ENCODE measurements around the gene PTPRG. TPM values are rescaled to one million over a fixed set of nuclear protein-coding genes. Genes with fewer than 3 reads are reported as not detected.

Gene PTPRG
- polyA plus RNA-seq, 2 donors = 1.1 to 1.6 TPM

- Histone ChIP-seq H3K4me1 (ENCODE audit: control insufficient read depth in 2 of 2, insufficient read depth in 2 of 2, low read length in 1 of 2) (peaks cover 0 to 6% of the 10 kb centered on the region in 2 donors), H3K9me3 (ENCODE audit: control insufficient read depth in 2 of 2, insufficient read depth in 1 of 2, low read depth in 1 of 2, low read length in 1 of 2) (no peaks in the 10 kb centered on the region), H3K4me3 (ENCODE audit: low read depth in 1 of 2, low read length in 2 of 2) (no peak overlapping the region), H3K36me3 (ENCODE audit: control insufficient read depth in 2 of 2, insufficient read depth in 2 of 2, low read length in 1 of 2) (no peaks in the 10 kb centered on the region), H3K27ac (ENCODE audit: low read depth in 2 of 2, low read length in 1 of 2) (no peak overlapping the region), H3K27me3 (ENCODE audit: control insufficient read depth in 1 of 2, insufficient read depth in 2 of 2, low read length in 2 of 2) (no peaks in the 10 kb centered on the region)
- WGBS, 2 donors = 61 to 62% methylated on average over 10 of the region's 10 CpGs
Measured at GRCh38 chr3:61682671-61683548, 121.5 kb downstream of the PTPRG start.

- Histone ChIP-seq H3K4me3 (ENCODE audit: low read depth in 1 of 2, low read length in 2 of 2) (no peak overlapping the region), H3K27me3 (ENCODE audit: control insufficient read depth in 1 of 2, insufficient read depth in 2 of 2, low read length in 2 of 2) (no peaks in the 10 kb centered on the region), H3K4me1 (ENCODE audit: control insufficient read depth in 2 of 2, insufficient read depth in 2 of 2, low read length in 1 of 2) (peaks cover 0 to 7% of the 10 kb centered on the region in 2 donors), H3K9me3 (ENCODE audit: control insufficient read depth in 2 of 2, insufficient read depth in 1 of 2, low read depth in 1 of 2, low read length in 1 of 2) (no peaks in the 10 kb centered on the region), H3K36me3 (ENCODE audit: control insufficient read depth in 2 of 2, insufficient read depth in 2 of 2, low read length in 1 of 2) (no peaks in the 10 kb centered on the region), H3K27ac (ENCODE audit: low read depth in 2 of 2, low read length in 1 of 2) (no peak overlapping the region)
- WGBS, 2 donors = 67 to 81% methylated on average over 11 of the region's 11 CpGs
Measured at GRCh38 chr3:61683549-61684236, 122.3 kb downstream of the PTPRG start.

- H3K4me1 ChIP-seq (ENCODE audit: control insufficient read depth in 2 of 2, insufficient read depth in 2 of 2, low read length in 1 of 2) = peaks cover 0 to 8% of the 10 kb centered on the region in 2 donors
- no peaks in the 10 kb centered on the region for H3K9me3 ChIP-seq (ENCODE audit: control insufficient read depth in 2 of 2, insufficient read depth in 1 of 2, low read depth in 1 of 2, low read length in 1 of 2)
- H3K36me3 ChIP-seq (ENCODE audit: control insufficient read depth in 2 of 2, insufficient read depth in 2 of 2, low read length in 1 of 2) = no peaks in the 10 kb centered on the region
- no peak overlapping the region for H3K27ac ChIP-seq (ENCODE audit: low read depth in 2 of 2, low read length in 1 of 2)
- 39 to 60% methylated on average over 3 of the region's 3 CpGs for WGBS, 2 donors
- no peaks in the 10 kb centered on the region for H3K27me3 ChIP-seq (ENCODE audit: control insufficient read depth in 1 of 2, insufficient read depth in 2 of 2, low read length in 2 of 2)
- H3K4me3 ChIP-seq (ENCODE audit: low read depth in 1 of 2, low read length in 2 of 2) = no peak overlapping the region
Measured at GRCh38 chr3:61684386-61684785, 123.0 kb downstream of the PTPRG start.

- 55 to 70% methylated on average over 9 of the region's 9 CpGs for WGBS, 2 donors
- no peak overlapping the region for H3K27ac ChIP-seq (ENCODE audit: low read depth in 2 of 2, low read length in 1 of 2)
- no peaks in the 10 kb centered on the region for H3K9me3 ChIP-seq (ENCODE audit: control insufficient read depth in 2 of 2, insufficient read depth in 1 of 2, low read depth in 1 of 2, low read length in 1 of 2)
- no peaks in the 10 kb centered on the region for H3K27me3 ChIP-seq (ENCODE audit: control insufficient read depth in 1 of 2, insufficient read depth in 2 of 2, low read length in 2 of 2)
- no peaks in the 10 kb centered on the region for H3K36me3 ChIP-seq (ENCODE audit: control insufficient read depth in 2 of 2, insufficient read depth in 2 of 2, low read length in 1 of 2)
- H3K4me3 ChIP-seq (ENCODE audit: low read depth in 1 of 2, low read length in 2 of 2) = no peak overlapping the region
- peaks cover 0 to 8% of the 10 kb centered on the region in 2 donors for H3K4me1 ChIP-seq (ENCODE audit: control insufficient read depth in 2 of 2, insufficient read depth in 2 of 2, low read length in 1 of 2)
Measured at GRCh38 chr3:61685755-61686154, 124.4 kb downstream of the PTPRG start.

- no peaks in the 10 kb centered on the region for H3K36me3 ChIP-seq (ENCODE audit: control insufficient read depth in 2 of 2, insufficient read depth in 2 of 2, low read length in 1 of 2)
- 43 to 69% methylated on average over 3 of the region's 3 CpGs for WGBS, 2 donors
- H3K27ac ChIP-seq (ENCODE audit: low read depth in 2 of 2, low read length in 1 of 2) = no peak overlapping the region
- H3K27me3 ChIP-seq (ENCODE audit: control insufficient read depth in 1 of 2, insufficient read depth in 2 of 2, low read length in 2 of 2) = no peaks in the 10 kb centered on the region
- peaks cover 0 to 8% of the 10 kb centered on the region in 2 donors for H3K4me1 ChIP-seq (ENCODE audit: control insufficient read depth in 2 of 2, insufficient read depth in 2 of 2, low read length in 1 of 2)
- H3K4me3 ChIP-seq (ENCODE audit: low read depth in 1 of 2, low read length in 2 of 2) = no peak overlapping the region
- no peaks in the 10 kb centered on the region for H3K9me3 ChIP-seq (ENCODE audit: control insufficient read depth in 2 of 2, insufficient read depth in 1 of 2, low read depth in 1 of 2, low read length in 1 of 2)
Measured at GRCh38 chr3:61686228-61686648, 124.9 kb downstream of the PTPRG start.

- no peak overlapping the region for H3K27ac ChIP-seq (ENCODE audit: low read depth in 2 of 2, low read length in 1 of 2)
- H3K9me3 ChIP-seq (ENCODE audit: control insufficient read depth in 2 of 2, insufficient read depth in 1 of 2, low read depth in 1 of 2, low read length in 1 of 2) = no peaks in the 10 kb centered on the region
- no peak overlapping the region for H3K4me3 ChIP-seq (ENCODE audit: low read depth in 1 of 2, low read length in 2 of 2)
- no peaks in the 10 kb centered on the region for H3K27me3 ChIP-seq (ENCODE audit: control insufficient read depth in 1 of 2, insufficient read depth in 2 of 2, low read length in 2 of 2)
- H3K36me3 ChIP-seq (ENCODE audit: control insufficient read depth in 2 of 2, insufficient read depth in 2 of 2, low read length in 1 of 2) = no peaks in the 10 kb centered on the region
- peaks cover 0 to 8% of the 10 kb centered on the region in 2 donors for H3K4me1 ChIP-seq (ENCODE audit: control insufficient read depth in 2 of 2, insufficient read depth in 2 of 2, low read length in 1 of 2)
- 67 to 94% methylated on average over 2 of the region's 2 CpGs for WGBS, 2 donors
Measured at GRCh38 chr3:61687206-61687605, 125.8 kb downstream of the PTPRG start.

- H3K36me3 ChIP-seq (ENCODE audit: control insufficient read depth in 2 of 2, insufficient read depth in 2 of 2, low read length in 1 of 2) = no peaks in the 10 kb centered on the region
- H3K27me3 ChIP-seq (ENCODE audit: control insufficient read depth in 1 of 2, insufficient read depth in 2 of 2, low read length in 2 of 2) = no peaks in the 10 kb centered on the region
- no peaks in the 10 kb centered on the region for H3K9me3 ChIP-seq (ENCODE audit: control insufficient read depth in 2 of 2, insufficient read depth in 1 of 2, low read depth in 1 of 2, low read length in 1 of 2)
- 80 to 81% methylated on average over 5 of the region's 5 CpGs for WGBS, 2 donors
- H3K27ac ChIP-seq (ENCODE audit: low read depth in 2 of 2, low read length in 1 of 2) = no peak overlapping the region
- peaks cover 0 to 8% of the 10 kb centered on the region in 2 donors for H3K4me1 ChIP-seq (ENCODE audit: control insufficient read depth in 2 of 2, insufficient read depth in 2 of 2, low read length in 1 of 2)
- H3K4me3 ChIP-seq (ENCODE audit: low read depth in 1 of 2, low read length in 2 of 2) = no peak overlapping the region
Measured at GRCh38 chr3:61687663-61688306, 126.4 kb downstream of the PTPRG start.

GRCh38 chr3:61688307-61688984 is 127.1 kb downstream of the PTPRG start:
- WGBS, 2 donors = 80 to 83% methylated on average over 13 of the region's 13 CpGs
- H3K27me3 ChIP-seq (ENCODE audit: control insufficient read depth in 1 of 2, insufficient read depth in 2 of 2, low read length in 2 of 2) = no peaks in the 10 kb centered on the region
- H3K4me1 ChIP-seq (ENCODE audit: control insufficient read depth in 2 of 2, insufficient read depth in 2 of 2, low read length in 1 of 2) = peaks cover 0 to 8% of the 10 kb centered on the region in 2 donors
- H3K27ac ChIP-seq (ENCODE audit: low read depth in 2 of 2, low read length in 1 of 2) = no peak overlapping the region
- H3K9me3 ChIP-seq (ENCODE audit: control insufficient read depth in 2 of 2, insufficient read depth in 1 of 2, low read depth in 1 of 2, low read length in 1 of 2) = no peaks in the 10 kb centered on the region
- H3K4me3 ChIP-seq (ENCODE audit: low read depth in 1 of 2, low read length in 2 of 2) = no peak overlapping the region
- H3K36me3 ChIP-seq (ENCODE audit: control insufficient read depth in 2 of 2, insufficient read depth in 2 of 2, low read length in 1 of 2) = no peaks in the 10 kb centered on the region

GRCh38 chr3:61690016-61690415 is 128.6 kb downstream of the PTPRG start:
- Histone ChIP-seq H3K36me3 (ENCODE audit: control insufficient read depth in 2 of 2, insufficient read depth in 2 of 2, low read length in 1 of 2) (no peaks in the 10 kb centered on the region), H3K27ac (ENCODE audit: low read depth in 2 of 2, low read length in 1 of 2) (no peak overlapping the region), H3K4me1 (ENCODE audit: control insufficient read depth in 2 of 2, insufficient read depth in 2 of 2, low read length in 1 of 2) (peaks cover 0 to 8% of the 10 kb centered on the region in 2 donors), H3K9me3 (ENCODE audit: control insufficient read depth in 2 of 2, insufficient read depth in 1 of 2, low read depth in 1 of 2, low read length in 1 of 2) (no peaks in the 10 kb centered on the region), H3K4me3 (ENCODE audit: low read depth in 1 of 2, low read length in 2 of 2) (no peak overlapping the region), H3K27me3 (ENCODE audit: control insufficient read depth in 1 of 2, insufficient read depth in 2 of 2, low read length in 2 of 2) (no peaks in the 10 kb centered on the region)
- WGBS, 2 donors = 83 to 95% methylated on average over 5 of the region's 5 CpGs
